Nephron (organoid): ENCODE results near the gene LPA.
"Not testable (repeated sequence)": the region's sequence is repeated elsewhere in the genome, so short reads cannot be mapped to it uniquely, and the experiment has no call there.

Experiments
- H3K27ac Mint-ChIP-seq, 3 experiments: 2 replicates each; pipeline ENCODE4 v1.8.0; 2020; ENCODE audit warnings: mixed read lengths in 3 of 3, mild to moderate bottlenecking in 2 of 3, moderate library complexity in 1 of 3
- H3K27me3 Mint-ChIP-seq: 2 replicates; pipeline ENCODE4 v1.8.0; 2021; ENCODE audit warnings: low read depth, mild to moderate bottlenecking, moderate library complexity, mixed read lengths
- H3K36me3 Mint-ChIP-seq: 2 replicates; pipeline ENCODE4 v1.8.0; 2020; ENCODE audit warnings: low read depth, mixed read lengths
- H3K4me1 Mint-ChIP-seq: 2 replicates; pipeline ENCODE4 v1.8.0; 2020; ENCODE audit warnings: mixed read lengths
- H3K4me3 Mint-ChIP-seq, 3 experiments: 2 replicates each; pipeline ENCODE4 v1.8.0; 2020; ENCODE audit warnings: mild to moderate bottlenecking in 3 of 3, mixed read lengths in 3 of 3, moderate library complexity in 2 of 3
- H3K9me3 Mint-ChIP-seq: 2 replicates; pipeline ENCODE4 v1.8.0; 2020; ENCODE audit warnings: mixed read lengths
- CTCF ChIP-seq, 3 experiments: fragments of 200-600 bp; sonication (generic); IDR thresholded peaks; one replicate each; pipeline ENCODE4 v1.5.0; 2021; ENCODE audit warnings: antibody characterized with exemption in 3 of 3; ENCODE audit not compliant: unreplicated experiment in 3 of 3

LPA gene

DNA sequence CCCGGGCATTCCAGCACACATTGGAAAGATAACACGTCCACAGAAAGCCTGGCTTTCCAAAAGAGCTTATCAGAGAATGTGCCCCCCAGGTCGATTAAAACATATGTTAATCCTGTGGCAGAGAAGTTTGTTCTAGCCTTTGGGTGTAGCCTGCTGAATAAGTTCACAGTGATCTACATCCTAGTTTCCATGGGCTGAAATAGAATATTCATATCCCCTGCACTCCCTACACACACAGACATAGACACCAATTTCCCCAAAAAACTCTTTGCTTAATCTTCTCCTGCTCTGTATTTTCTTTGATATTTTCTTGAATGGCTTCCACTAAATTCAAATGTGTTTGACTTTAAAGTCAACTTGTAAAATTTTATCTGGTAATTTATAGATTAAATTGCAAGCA lies 1.6 kb downstream of the LPA start:
- Mint-ChIP-seq H3K4me1 (no peaks in the 10 kb centered on the region), H3K9me3 (peaks cover 10% of the 10 kb centered on the region), H3K27ac (no peak overlapping the region), H3K36me3 (no peaks in the 10 kb centered on the region), H3K4me3 (no peak overlapping the region), H3K27me3 (peaks cover 10% of the 10 kb centered on the region)
- no peak for TF ChIP-seq CTCF (IDR thresholded peaks at IDR 0.05; ENCODE audit: unreplicated experiment in 3 of 3)

- Mint-ChIP-seq H3K4me3 (no peak overlapping the region), H3K4me1 (no peaks in the 10 kb centered on the region), H3K36me3 (no peaks in the 10 kb centered on the region), H3K27ac (no peak overlapping the region), H3K9me3 (peaks cover 18% of the 10 kb centered on the region), H3K27me3 (peaks cover 6% of the 10 kb centered on the region)
- no peak for TF ChIP-seq CTCF (IDR thresholded peaks at IDR 0.05; ENCODE audit: unreplicated experiment in 3 of 3)
These were observed 2.9 kb downstream of the LPA start for GRCh38 chr6:160661216-160661615.

DNA sequence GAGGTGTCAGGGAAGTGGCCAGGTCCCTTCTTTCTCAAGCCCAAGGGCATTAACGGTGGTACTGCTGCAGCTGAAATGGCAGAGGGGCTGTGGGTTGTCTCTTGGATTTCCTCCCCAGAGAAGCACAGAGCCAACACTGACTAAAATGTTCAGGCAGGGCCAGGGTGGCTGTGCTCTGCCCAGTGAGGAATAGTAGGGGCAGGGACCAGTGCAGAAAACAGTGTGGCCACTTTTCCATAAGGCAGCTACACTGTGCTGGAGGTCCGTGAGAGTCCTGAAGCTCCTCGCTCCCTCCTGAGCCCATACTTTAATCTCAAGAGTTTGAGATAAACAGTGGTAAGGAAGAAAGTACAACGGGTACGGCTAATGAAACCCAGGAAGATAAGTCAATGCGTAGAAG lies 4.5 kb downstream of the LPA start:
- Mint-ChIP-seq H3K36me3 (no peaks in the 10 kb centered on the region), H3K4me3 (no peak overlapping the region)
- no peak for TF ChIP-seq CTCF (IDR thresholded peaks at IDR 0.05; ENCODE audit: unreplicated experiment in 3 of 3)

DNA sequence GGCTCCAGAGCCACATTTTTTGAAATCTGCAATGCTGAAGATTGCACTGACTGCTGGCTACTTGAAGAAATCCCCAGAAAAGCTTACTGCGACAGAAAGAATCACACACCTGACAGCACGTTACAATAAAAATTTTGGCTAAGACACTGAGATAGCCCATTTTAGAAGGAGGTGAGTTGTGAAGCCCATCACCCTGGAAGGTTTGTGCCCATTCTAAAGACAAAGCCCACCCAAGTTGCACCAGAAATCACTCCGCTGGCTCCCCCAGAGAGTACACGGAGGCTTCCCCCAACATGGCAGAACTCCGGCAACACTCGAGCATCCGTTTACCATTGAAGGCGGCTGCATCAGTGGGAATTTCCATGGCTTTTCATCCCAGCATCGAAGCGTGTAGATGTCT lies 29.4 kb downstream of the LPA start:
- TF ChIP-seq CTCF (IDR thresholded peaks at IDR 0.05; ENCODE audit: unreplicated experiment in 3 of 3): no peak
- Mint-ChIP-seq H3K4me3 (no peak overlapping the region), H3K36me3 (no peaks in the 10 kb centered on the region)

More for the DNA sequence above, 4.5 kb downstream of the LPA start:
- peaks cover 22% of the 10 kb centered on the region for H3K9me3 Mint-ChIP-seq
- peaks cover 3% of the 10 kb centered on the region for H3K27me3 Mint-ChIP-seq
- H3K27ac Mint-ChIP-seq: no peak overlapping the region
- H3K4me1 Mint-ChIP-seq: no peaks in the 10 kb centered on the region

DNA sequence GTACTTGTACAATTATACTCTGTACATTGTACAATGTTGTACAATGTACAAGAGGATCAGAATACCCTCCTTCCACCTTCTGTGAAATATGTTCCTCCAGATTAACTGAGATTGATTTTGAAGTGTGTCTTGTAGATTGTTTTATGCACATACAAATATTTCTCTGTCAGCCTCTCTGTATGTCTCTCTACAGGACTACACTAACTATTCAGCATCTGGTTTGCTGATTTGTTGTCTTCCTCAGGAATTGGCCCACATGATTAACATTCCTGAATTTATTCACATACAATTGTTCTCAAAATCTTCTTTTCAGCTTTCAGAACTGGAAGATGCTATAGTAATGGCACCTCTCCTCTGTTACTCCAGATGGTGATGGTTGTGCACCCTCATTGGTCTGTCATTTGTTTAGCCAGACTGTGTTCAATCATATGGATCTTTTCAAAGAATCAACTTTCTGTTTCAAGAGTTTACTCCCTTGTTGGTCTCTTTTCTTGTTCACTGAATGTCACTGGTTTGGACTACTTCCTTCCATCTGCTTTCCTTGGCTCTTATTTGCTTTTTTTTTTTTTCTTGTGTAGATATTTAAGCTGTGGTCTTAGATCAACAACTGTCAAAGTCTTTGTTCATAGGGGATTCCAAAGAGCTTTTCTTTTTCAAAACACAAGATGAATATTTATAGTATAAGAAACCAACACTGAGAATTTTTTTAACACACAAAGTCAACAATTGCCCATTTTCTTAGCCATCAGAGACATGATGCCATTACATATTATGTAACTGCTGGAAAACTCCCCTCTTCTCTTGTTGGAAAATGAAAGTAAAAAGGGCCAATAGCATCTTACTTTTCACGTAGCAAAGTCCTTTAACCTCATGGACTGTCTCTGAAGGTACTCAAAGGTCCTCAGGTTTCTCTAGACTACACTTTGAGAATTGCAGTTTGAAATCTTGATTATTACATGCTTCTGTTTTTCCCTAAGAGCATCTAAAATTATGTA lies 67.9 kb downstream of the LPA start:
- Mint-ChIP-seq H3K27me3 (peaks cover 4% of the 10 kb centered on the region), H3K4me3 (no peak overlapping the region), H3K9me3 (peaks cover 21% of the 10 kb centered on the region), H3K36me3 (no peaks in the 10 kb centered on the region), H3K4me1 (no peaks in the 10 kb centered on the region), H3K27ac (no peak overlapping the region)
- no peak for TF ChIP-seq CTCF (IDR thresholded peaks at IDR 0.05; ENCODE audit: unreplicated experiment in 3 of 3)

More for the DNA sequence above, 29.4 kb downstream of the LPA start:
- no peaks in the 10 kb centered on the region for H3K27me3 Mint-ChIP-seq
- no peaks in the 10 kb centered on the region for H3K9me3 Mint-ChIP-seq
- no peak overlapping the region for H3K27ac Mint-ChIP-seq
- H3K4me1 Mint-ChIP-seq: no peaks in the 10 kb centered on the region

GRCh38 chr6:160595297-160595696 lies 68.8 kb downstream of the LPA start:
- not testable (repeated sequence) for H3K36me3 Mint-ChIP-seq, H3K4me3 Mint-ChIP-seq, H3K4me1 Mint-ChIP-seq, H3K27ac Mint-ChIP-seq, H3K27me3 Mint-ChIP-seq
- H3K9me3 Mint-ChIP-seq: peaks cover 21% of the 10 kb centered on the region
